Activated T-cell treated with anti-CD3 and anti-CD28 coated beads for 24 hours (primary cell): ENCODE measurements around the gene NFIX.

Source experiments
- DNase-seq: peaks from one replicate; pipeline ENCODE4 v3.0.0-alpha.2; 2020; ENCODE audit warnings: low read depth

The NFIX gene

GRCh38 chr19:13056052-13056660, 60.9 kb downstream of the NFIX start:
- no peak for DNase-seq

GRCh38 chr19:13057147-13057572, 61.9 kb downstream of the NFIX start:
- no peak for DNase-seq

GRCh38 chr19:13057744-13058143, 62.5 kb downstream of the NFIX start:
- DNase-seq = no peak

DNA sequence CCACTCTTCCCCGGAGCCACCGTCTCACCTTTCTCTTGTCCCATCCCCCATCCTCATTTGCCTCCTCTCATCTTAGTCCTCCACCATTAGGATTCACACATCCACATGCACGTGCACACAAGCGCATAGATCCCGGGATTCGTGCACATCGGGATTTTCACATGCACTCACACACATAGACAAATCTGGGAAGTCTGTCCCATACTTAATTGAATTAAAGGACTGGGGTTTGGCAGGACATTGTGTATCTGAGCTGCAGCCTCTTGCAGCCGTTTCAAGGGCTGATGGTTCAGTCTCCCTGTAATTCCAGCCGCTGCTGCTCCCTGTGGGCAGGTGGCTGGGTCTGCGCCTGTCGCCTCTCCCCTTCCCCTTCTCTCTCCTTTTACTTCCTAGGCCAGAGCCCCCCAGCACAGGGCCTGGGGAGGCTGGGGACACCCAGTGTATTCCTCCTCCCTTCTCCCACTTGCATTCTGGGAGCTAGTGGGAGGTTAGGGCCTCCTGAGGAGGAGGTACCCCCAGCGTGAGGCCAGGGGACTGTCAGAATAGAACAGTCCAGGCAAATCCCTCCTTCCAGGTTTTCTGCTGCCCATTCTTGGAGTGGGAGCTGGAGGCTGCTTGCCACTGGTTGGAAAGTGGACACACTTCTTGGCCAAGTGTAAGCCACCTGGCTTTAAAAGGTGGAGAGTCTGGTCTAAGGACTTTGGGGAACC, 63.8 kb downstream of the NFIX start:
- DNase-seq = no peak

DNA sequence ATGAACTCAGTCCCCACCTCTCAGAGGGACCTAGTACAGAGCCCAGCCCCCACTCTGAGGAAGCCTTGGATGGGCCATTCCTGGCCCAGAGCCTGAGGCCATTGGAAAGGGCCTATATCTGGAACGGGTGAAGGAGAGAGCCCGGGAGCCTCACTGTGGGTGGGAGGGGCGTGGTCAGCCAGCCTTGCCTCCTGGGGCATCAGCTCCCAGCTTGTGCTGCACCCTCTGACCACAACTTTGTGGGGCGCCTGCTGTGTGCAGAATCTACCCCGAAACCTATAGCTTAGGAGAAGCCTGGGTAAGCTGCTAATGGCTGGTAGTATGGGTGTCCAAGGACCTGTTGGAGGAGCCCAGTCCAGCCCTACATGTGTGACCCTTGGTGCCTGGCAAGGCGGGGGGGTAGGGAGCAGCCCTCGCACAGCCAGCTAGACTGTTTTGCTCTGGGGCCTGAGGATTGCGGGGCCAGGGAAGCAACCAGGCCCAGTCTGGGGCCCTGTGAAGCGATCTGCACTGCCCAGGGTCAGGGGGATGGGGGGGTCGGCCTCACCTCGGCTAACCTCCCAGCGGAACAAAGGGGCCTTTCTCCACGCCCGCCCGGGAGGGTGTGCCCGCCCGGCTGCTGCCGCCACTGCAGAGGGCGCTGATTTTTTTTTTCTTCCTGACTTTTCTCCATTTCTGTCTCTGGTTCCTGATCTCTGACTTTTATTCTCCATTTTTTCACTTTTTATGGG, 65.1 kb downstream of the NFIX start:
- DNase-seq = no peak

GRCh38 chr19:13060964-13061927, 66.0 kb downstream of the NFIX start:
- DNase-seq = peak; percentile 67

GRCh38 chr19:13062317-13062716, 67.0 kb downstream of the NFIX start:
- no peak for DNase-seq

DNA sequence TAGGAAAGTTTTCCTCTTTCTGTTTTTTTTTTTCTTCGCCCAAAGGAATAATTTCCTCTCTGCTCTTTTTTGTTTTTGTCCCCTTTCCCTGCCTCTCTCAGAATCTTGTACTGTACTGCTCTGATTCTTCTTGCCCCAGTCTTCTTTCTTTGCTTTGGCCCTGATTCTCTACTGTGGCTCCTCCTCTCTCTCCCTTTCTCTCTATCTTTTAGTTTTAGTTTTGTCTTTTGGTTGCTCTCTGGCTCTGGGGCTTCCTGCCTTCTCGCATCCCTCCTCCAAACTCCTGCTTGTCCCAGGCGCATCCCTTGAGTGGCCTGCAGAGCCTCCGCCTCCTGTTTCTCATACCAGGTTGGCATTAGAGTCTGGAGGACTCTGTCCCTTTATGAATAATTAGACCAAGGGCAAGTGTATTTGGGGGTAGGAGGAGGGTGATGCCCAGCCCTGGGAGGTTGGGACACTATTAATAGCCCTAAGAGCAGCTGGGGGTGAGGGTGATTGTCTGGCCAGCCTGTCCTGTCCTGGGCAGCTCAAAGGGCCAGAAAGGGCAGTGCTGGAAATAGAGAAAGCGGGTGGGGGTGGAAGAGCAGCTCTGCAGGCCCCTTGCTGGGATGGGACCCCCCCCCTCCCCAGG, 68.3 kb downstream of the NFIX start:
- no peak for DNase-seq

- DNase-seq = no peak
Measured at GRCh38 chr19:13064092-13064489, 68.8 kb downstream of the NFIX start.

- no peak for DNase-seq
Measured at GRCh38 chr19:13066226-13066625, 71.0 kb downstream of the NFIX start.

- DNase-seq = no peak
Measured at GRCh38 chr19:13066933-13067807, 71.9 kb downstream of the NFIX start.

DNA sequence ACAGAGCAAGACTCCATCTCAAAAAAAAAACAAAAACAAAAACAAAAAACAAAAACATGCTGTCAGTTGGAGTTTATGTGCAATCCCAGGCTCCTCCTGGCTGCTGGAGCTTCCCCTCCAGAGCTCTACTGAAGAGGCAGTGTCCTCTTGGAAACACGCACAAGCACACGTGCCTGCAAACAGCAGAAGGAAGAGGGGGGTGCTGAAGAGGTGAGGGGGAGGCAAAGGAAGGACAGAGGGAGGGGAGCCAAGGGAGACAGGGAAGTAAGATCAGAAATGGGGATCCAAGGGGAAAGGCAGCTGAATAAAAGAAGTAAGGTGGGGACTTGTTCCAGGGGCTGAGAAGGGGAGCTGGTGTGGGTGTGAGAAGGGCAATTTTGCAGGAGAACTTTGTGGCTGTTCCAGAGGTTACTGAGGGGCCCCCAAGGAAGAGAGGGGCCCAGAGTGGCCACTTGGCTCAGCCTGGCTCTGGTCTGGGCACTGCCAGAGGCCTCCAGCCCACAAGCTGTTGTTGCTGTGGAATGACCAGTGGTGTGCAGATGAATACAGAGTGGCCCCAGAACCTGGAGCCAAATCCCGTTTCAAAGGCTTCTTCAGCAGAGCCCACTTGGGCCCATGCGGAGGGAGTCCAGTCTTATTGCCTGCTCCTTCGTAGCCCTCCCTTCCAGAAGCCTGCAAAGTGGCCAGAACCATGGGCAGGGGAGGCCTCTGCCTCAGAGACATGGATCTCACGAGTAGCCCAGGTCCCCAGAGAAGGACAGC, 73.0 kb downstream of the NFIX start:
- no peak for DNase-seq

DNA sequence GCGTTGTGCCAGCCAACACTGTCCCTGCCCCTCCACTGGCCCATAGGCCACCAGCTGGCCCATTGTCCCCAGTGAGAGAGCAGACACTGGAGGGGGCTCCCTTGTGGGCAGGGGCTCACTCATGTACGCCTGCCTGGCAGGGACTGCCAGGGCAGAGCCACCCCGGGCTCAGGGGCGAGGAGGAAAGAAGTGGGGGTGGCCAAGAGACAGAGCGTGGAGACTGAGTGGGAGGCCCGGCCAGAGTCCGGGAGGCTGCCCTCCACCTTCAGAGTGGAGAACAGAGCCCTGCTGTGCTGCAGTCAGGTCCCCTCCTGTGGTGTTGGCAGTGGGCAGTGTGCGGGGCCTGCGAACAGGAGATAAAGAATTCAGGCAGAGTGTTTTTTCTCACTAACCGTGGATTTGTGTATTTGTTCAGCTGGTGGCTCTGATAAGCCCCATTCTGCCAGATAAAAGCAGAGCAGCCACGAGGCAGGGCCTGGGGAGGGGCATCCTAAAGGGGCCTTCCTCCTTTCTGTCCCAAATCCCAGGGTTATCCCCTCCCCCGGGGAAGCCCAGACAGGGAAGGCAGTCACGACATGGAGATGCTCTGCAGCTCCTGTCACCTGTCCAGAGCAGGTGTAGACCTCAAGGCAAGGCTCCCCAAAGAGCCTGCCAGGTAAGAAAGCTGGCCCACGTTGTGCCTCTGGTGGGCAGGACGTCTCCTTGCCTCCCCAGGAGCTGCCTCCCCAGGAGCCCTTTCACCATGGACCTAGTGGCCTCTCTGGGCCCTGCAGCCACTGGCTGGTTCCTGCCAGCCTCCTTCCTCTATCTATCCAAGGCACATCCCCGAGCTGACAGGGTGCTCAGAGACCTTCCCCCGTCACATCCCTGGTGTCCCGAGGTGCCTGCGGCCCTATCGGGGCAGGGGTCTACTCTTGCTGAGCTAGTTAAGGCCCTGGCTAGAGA, 74.4 kb downstream of the NFIX start:
- DNase-seq = no peak

- no peak for DNase-seq
Measured at GRCh38 chr19:13070425-13071140, 75.3 kb downstream of the NFIX start.

- DNase-seq = no peak
Measured at GRCh38 chr19:13071444-13072187, 76.3 kb downstream of the NFIX start.

DNA sequence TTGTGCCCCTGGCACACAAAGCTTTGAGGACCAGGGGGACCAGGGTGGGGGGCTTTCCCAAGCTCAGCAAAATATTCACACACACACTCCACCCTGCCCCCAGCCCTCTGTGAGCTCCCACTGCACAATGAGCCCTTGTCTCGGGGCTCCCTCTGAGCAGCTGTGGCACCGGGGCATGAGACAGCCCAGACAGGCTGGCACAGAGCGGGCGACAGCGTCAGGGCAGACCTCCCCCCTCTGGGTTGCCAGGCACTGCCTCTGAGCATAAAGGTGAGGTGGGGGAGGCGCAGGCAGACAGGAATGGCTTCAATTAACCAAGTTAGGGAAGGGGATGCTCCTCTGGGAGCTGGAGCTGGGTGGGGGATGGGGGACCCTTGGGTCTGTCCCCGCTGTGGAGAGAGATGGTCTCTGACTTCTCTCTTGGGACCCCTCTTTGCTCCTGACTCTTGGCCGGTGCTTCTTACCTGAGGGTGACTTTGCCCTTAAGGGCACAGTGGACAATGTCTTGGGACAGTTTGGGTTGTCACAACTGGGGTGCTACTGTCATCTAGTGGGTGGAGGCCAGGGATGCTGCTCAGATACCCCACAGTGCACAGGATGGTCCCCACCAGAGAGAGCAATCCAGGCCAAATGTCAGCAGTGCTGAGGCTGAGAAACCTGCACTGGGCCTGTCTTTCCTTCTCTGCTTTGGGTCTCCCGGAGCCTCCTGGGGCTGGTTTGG, 77.1 kb downstream of the NFIX start:
- no peak for DNase-seq

- no peak for DNase-seq
Measured at GRCh38 chr19:13073263-13073662, 78.0 kb downstream of the NFIX start.
